Lower leg skin (tissue), 3 donors: ENCODE data around the gene APBB2.

Experiments
- CTCF ChIP-seq, 3 donors: fragments of 450-650 bp; IDR thresholded peaks; one replicate each; pipeline ENCODE4 v1.5.1; 2016; ENCODE audit warnings: antibody characterized with exemption in 3 of 3, mild to moderate bottlenecking in 3 of 3, moderate library complexity in 2 of 3
- POLR2A ChIP-seq, 2 donors: fragments of 450-650 bp; IDR thresholded peaks; one replicate each; pipeline ENCODE4 v1.6.1; 2016 to 2017; ENCODE audit warnings: antibody characterized with exemption in 2 of 2, mild to moderate bottlenecking in 1 of 2, moderate library complexity in 1 of 2

DNA sequence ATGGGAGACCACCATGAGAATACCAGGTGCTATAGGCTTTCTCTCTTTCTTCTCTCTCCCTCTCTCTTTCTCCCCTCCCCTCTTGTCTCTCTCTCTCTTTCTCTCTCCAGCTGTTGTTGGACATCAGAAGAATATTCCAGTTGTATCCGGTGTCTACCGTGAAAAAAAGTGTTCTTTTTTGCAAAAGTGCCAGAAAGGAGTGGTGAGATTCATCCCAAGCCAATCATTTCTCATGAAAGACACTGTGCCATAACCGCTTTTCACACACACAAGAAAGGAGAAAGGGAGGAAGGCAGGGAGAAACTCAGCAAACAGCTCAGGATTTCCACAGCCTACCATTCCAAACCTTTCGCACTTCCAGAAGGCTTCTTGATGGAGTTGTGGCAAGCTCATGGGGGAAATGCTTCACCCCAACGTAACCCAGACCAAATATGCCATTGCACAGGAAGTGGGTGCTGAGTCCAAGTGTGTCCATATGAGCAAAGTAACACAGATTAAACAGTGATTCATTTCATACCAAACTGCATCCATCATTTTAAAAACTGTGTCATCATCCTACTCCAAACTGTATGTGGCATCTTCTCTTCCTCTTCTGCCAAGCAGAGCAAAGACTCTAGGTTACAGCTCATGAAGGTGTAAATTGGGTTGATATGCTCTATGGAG, 224.0 kb downstream of the APBB2 start:
- TF ChIP-seq CTCF (IDR thresholded peaks at IDR 0.05) (no peak), POLR2A (IDR thresholded peaks at IDR 0.05) (no peak)
